ENCODE data around the gene ALG12. TPM values are rescaled to one million over a fixed set of nuclear protein-coding genes. Genes with fewer than 3 reads are reported as not detected.

ALG12 gene
- total and polyA plus RNA-seq, 2 of the 13 experiments (the other 11 are each of a cell fraction or from before 2014, with no cell fraction given) = 7.8 to 15.8 TPM

GRCh38 chr22:49944399-49944891 is 26.2 kb upstream of the ALG12 start (continued):
- TF ChIP-seq, protein P1, sequence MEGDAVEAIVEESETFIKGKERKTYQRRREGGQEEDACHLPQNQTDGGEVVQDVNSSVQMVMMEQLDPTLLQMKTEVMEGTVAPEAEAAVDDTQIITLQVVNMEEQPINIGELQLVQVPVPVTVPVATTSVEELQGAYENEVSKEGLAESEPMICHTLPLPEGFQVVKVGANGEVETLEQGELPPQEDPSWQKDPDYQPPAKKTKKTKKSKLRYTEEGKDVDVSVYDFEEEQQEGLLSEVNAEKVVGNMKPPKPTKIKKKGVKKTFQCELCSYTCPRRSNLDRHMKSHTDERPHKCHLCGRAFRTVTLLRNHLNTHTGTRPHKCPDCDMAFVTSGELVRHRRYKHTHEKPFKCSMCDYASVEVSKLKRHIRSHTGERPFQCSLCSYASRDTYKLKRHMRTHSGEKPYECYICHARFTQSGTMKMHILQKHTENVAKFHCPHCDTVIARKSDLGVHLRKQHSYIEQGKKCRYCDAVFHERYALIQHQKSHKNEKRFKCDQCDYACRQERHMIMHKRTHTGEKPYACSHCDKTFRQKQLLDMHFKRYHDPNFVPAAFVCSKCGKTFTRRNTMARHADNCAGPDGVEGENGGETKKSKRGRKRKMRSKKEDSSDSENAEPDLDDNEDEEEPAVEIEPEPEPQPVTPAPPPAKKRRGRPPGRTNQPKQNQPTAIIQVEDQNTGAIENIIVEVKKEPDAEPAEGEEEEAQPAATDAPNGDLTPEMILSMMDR (CRISPR knock-in tag; IDR thresholded peaks at IDR 0.05) = peak; percentile 37; the same call in 1 of the 2 replicates
- TF ChIP-seq ZFY (CRISPR knock-in tag; IDR thresholded peaks at IDR 0.05) (peak; percentile 72), MTA1 (CRISPR knock-in tag; IDR thresholded peaks at IDR 0.05; ENCODE audit: borderline replicate concordance) (peak; percentile 15; the same call in 1 of the 2 replicates)

GRCh38 chr22:49943771-49944398 is 25.6 kb upstream of the ALG12 start:
- no peak for ATAC-seq
- peak overlapping the region; percentile 89 for H3K27ac ChIP-seq (ENCODE audit: extremely low read length, insufficient read depth, low read length)
- TF ChIP-seq KLF12 (CRISPR knock-in tag; IDR thresholded peaks at IDR 0.05; ENCODE audit: borderline replicate concordance) (no peak), ZFP36 (IDR thresholded peaks at IDR 0.05; ENCODE audit: borderline replicate concordance, low read depth, low read length, partially characterized antibody) (peak; percentile 25), MNT (IDR thresholded peaks at IDR 0.05) (no peak), GABPB1 (CRISPR knock-in tag; IDR thresholded peaks at IDR 0.05) (peak; percentile 14; the same call in 1 of the 2 replicates), ZNF547 (CRISPR knock-in tag; IDR thresholded peaks at IDR 0.05) (no peak), RXRB (CRISPR knock-in tag; IDR thresholded peaks at IDR 0.05; ENCODE audit: borderline replicate concordance) (0 out of 2 replicates have a peak, but pooled peaks have one; percentile 6), TOPORS (CRISPR knock-in tag; IDR thresholded peaks at IDR 0.05) (no peak), ZNF10 (CRISPR knock-in tag; IDR thresholded peaks at IDR 0.05; ENCODE audit: borderline replicate concordance, low read depth) (no peak)
- TF ChIP-seq, protein P2, sequence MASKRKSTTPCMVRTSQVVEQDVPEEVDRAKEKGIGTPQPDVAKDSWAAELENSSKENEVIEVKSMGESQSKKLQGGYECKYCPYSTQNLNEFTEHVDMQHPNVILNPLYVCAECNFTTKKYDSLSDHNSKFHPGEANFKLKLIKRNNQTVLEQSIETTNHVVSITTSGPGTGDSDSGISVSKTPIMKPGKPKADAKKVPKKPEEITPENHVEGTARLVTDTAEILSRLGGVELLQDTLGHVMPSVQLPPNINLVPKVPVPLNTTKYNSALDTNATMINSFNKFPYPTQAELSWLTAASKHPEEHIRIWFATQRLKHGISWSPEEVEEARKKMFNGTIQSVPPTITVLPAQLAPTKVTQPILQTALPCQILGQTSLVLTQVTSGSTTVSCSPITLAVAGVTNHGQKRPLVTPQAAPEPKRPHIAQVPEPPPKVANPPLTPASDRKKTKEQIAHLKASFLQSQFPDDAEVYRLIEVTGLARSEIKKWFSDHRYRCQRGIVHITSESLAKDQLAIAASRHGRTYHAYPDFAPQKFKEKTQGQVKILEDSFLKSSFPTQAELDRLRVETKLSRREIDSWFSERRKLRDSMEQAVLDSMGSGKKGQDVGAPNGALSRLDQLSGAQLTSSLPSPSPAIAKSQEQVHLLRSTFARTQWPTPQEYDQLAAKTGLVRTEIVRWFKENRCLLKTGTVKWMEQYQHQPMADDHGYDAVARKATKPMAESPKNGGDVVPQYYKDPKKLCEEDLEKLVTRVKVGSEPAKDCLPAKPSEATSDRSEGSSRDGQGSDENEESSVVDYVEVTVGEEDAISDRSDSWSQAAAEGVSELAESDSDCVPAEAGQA (IDR thresholded peaks at IDR 0.05; ENCODE audit: low read depth) = no peak
- TF ChIP-seq, protein P2 (CRISPR knock-in tag; IDR thresholded peaks at IDR 0.05; ENCODE audit: borderline replicate concordance) = no peak

More at GRCh38 chr22:49943771-49944398, 25.6 kb upstream of the ALG12 start:
- WGBS (ENCODE audit: low lambda C conversion rate) = 15% methylated on average over 4 of the region's 25 CpGs
- no peaks in the 10 kb centered on the region for H4K20me1 ChIP-seq (ENCODE audit: insufficient read depth, low read length)
- H3K79me2 ChIP-seq (ENCODE audit: insufficient read depth, low read length) = peaks cover 3% of the 10 kb centered on the region
- no peaks in the 10 kb centered on the region for H3K36me3 ChIP-seq (replicated peaks in 1 of 2; ENCODE audit: control insufficient read depth in 1 of 2, insufficient read depth in 2 of 2, low read length in 2 of 2)
- BruUV-seq (replicated peaks) = no TSS peak
- DNase-seq (ENCODE audit: low spot score) = no peak
- in situ Hi-C loops (cut with HindIII; ENCODE audit: extremely low pct_ligation_motif_present, low pct_unique_long_range_greater_than_20kb) (no loop called here), intact Hi-C loops (cut with micrococcal nuclease; ENCODE audit: unreplicated experiment) (no loop called here)
- peaks cover 98% of the 10 kb centered on the region for H3K4me1 ChIP-seq (ENCODE audit: insufficient read depth, low read length)
- no peak for FAIRE-seq
- POLR2A ChIA-PET = interaction anchor here (1.5 to 18.6 kb wide), 3 partner anchors 8 to 20 kb away, joined by 8 to 722 read pairs (median 22); partner anchors contain the start of gene PIM3
- H3K4me2 ChIP-seq (ENCODE audit: low read depth, low read length) = peak overlapping the region; percentile 92
- CTCF ChIA-PET (ENCODE audit: low intra/inter-chr PET ratio, low total read pairs) = no interaction called here
- no peaks in the 10 kb centered on the region for H3K9me3 ChIP-seq (ENCODE audit: low read length)
- no peaks in the 10 kb centered on the region for H3K27me3 ChIP-seq (ENCODE audit: control insufficient read depth in 1 of 2, insufficient read depth in 2 of 2, low read length in 2 of 2)
- no peak overlapping the region for H2AFZ ChIP-seq (ENCODE audit: low read length)
- H3K4me3 ChIP-seq (replicated peaks in 1 of 3; ENCODE audit: insufficient read depth in 1 of 3, low read depth in 2 of 3, low read length in 3 of 3) = peak overlapping the region; percentile 60 to 82 (median 76)
- peak overlapping the region; percentile 91 for H3K9ac ChIP-seq (ENCODE audit: insufficient read depth, low read depth, low read length)
